ENCODE measurements around the gene ZBP1.

Gene ZBP1

GRCh38 chr20:57594092-57594951 is 25.9 kb downstream of the ZBP1 start:
- Mint-ChIP-seq H3K36me3 (no peaks in the 10 kb centered on the region), H3K4me3 (no peak overlapping the region), H3K27me3 (no peaks in the 10 kb centered on the region), H3K27ac (no peak overlapping the region), H3K9me3 (ENCODE audit: low read depth) (no peaks in the 10 kb centered on the region), H3K4me1 (ENCODE audit: low read depth) (peaks cover 2% of the 10 kb centered on the region)

GRCh38 chr20:57593134-57593886 is 26.9 kb downstream of the ZBP1 start:
- H3K27ac Mint-ChIP-seq: no peak overlapping the region
- no peaks in the 10 kb centered on the region for H3K36me3 Mint-ChIP-seq
- H3K4me1 Mint-ChIP-seq (ENCODE audit: low read depth): peaks cover 2% of the 10 kb centered on the region
- no peaks in the 10 kb centered on the region for H3K27me3 Mint-ChIP-seq
- no peak overlapping the region for H3K4me3 Mint-ChIP-seq
- H3K9me3 Mint-ChIP-seq (ENCODE audit: low read depth): no peaks in the 10 kb centered on the region

- Mint-ChIP-seq H3K27me3 (no peaks in the 10 kb centered on the region), H3K9me3 (ENCODE audit: low read depth) (no peaks in the 10 kb centered on the region)
Observed at GRCh38 chr20:57592263-57593092, 27.7 kb downstream of the ZBP1 start.

GRCh38 chr20:57591289-57592229 is 28.7 kb downstream of the ZBP1 start:
- no peaks in the 10 kb centered on the region for H3K36me3 Mint-ChIP-seq
- no peaks in the 10 kb centered on the region for H3K27me3 Mint-ChIP-seq
- no peaks in the 10 kb centered on the region for H3K9me3 Mint-ChIP-seq (ENCODE audit: low read depth)
- no peak overlapping the region for H3K4me3 Mint-ChIP-seq
- H3K27ac Mint-ChIP-seq: no peak overlapping the region
- H3K4me1 Mint-ChIP-seq (ENCODE audit: low read depth): no peaks in the 10 kb centered on the region

More at GRCh38 chr20:57592263-57593092, 27.7 kb downstream of the ZBP1 start:
- no peaks in the 10 kb centered on the region for H3K36me3 Mint-ChIP-seq
- H3K4me3 Mint-ChIP-seq: no peak overlapping the region
- peaks cover under 1% of the 10 kb centered on the region for H3K4me1 Mint-ChIP-seq (ENCODE audit: low read depth)
- no peak overlapping the region for H3K27ac Mint-ChIP-seq

- H3K36me3 Mint-ChIP-seq: no peaks in the 10 kb centered on the region
- H3K27me3 Mint-ChIP-seq: no peaks in the 10 kb centered on the region
- no peak overlapping the region for H3K27ac Mint-ChIP-seq
- H3K4me1 Mint-ChIP-seq (ENCODE audit: low read depth): no peaks in the 10 kb centered on the region
- no peak overlapping the region for H3K4me3 Mint-ChIP-seq
- H3K9me3 Mint-ChIP-seq (ENCODE audit: low read depth): no peaks in the 10 kb centered on the region
Observed at GRCh38 chr20:57590485-57591288, 29.5 kb downstream of the ZBP1 start.

GRCh38 chr20:57589728-57590484 is 30.3 kb downstream of the ZBP1 start:
- no peaks in the 10 kb centered on the region for H3K4me1 Mint-ChIP-seq (ENCODE audit: low read depth)
- H3K36me3 Mint-ChIP-seq: no peaks in the 10 kb centered on the region
- H3K4me3 Mint-ChIP-seq: no peak overlapping the region
- H3K9me3 Mint-ChIP-seq (ENCODE audit: low read depth): no peaks in the 10 kb centered on the region
- H3K27ac Mint-ChIP-seq: no peak overlapping the region
- peaks cover 3% of the 10 kb centered on the region for H3K27me3 Mint-ChIP-seq

- Mint-ChIP-seq H3K27ac (no peak overlapping the region), H3K4me3 (no peak overlapping the region), H3K9me3 (ENCODE audit: low read depth) (no peaks in the 10 kb centered on the region), H3K4me1 (ENCODE audit: low read depth) (no peaks in the 10 kb centered on the region), H3K36me3 (no peaks in the 10 kb centered on the region), H3K27me3 (peaks cover 6% of the 10 kb centered on the region)
Observed at GRCh38 chr20:57589123-57589727, 31.0 kb downstream of the ZBP1 start.

GRCh38 chr20:57588596-57588995 is 31.6 kb downstream of the ZBP1 start:
- Mint-ChIP-seq H3K4me3 (no peak overlapping the region), H3K9me3 (ENCODE audit: low read depth) (no peaks in the 10 kb centered on the region), H3K27me3 (peaks cover 7% of the 10 kb centered on the region), H3K4me1 (ENCODE audit: low read depth) (no peaks in the 10 kb centered on the region), H3K27ac (no peak overlapping the region), H3K36me3 (no peaks in the 10 kb centered on the region)

GRCh38 chr20:57587989-57588377 is 32.2 kb downstream of the ZBP1 start:
- Mint-ChIP-seq H3K27me3 (peaks cover 10% of the 10 kb centered on the region), H3K4me1 (ENCODE audit: low read depth) (no peaks in the 10 kb centered on the region), H3K4me3 (no peak overlapping the region), H3K9me3 (ENCODE audit: low read depth) (no peaks in the 10 kb centered on the region), H3K27ac (no peak overlapping the region), H3K36me3 (no peaks in the 10 kb centered on the region)

GRCh38 chr20:57587278-57587988 is 32.8 kb downstream of the ZBP1 start:
- no peaks in the 10 kb centered on the region for H3K4me1 Mint-ChIP-seq (ENCODE audit: low read depth)
- peaks cover 13% of the 10 kb centered on the region for H3K27me3 Mint-ChIP-seq
- no peak overlapping the region for H3K27ac Mint-ChIP-seq
- no peaks in the 10 kb centered on the region for H3K36me3 Mint-ChIP-seq
- no peaks in the 10 kb centered on the region for H3K9me3 Mint-ChIP-seq (ENCODE audit: low read depth)
- no peak overlapping the region for H3K4me3 Mint-ChIP-seq

- Mint-ChIP-seq H3K27me3 (peaks cover 16% of the 10 kb centered on the region), H3K36me3 (no peaks in the 10 kb centered on the region), H3K4me1 (ENCODE audit: low read depth) (no peaks in the 10 kb centered on the region), H3K4me3 (no peak overlapping the region), H3K9me3 (ENCODE audit: low read depth) (no peaks in the 10 kb centered on the region), H3K27ac (no peak overlapping the region)
Observed at GRCh38 chr20:57586943-57587277, 33.3 kb downstream of the ZBP1 start.

- no peaks in the 10 kb centered on the region for H3K4me1 Mint-ChIP-seq (ENCODE audit: low read depth)
- H3K4me3 Mint-ChIP-seq: no peak overlapping the region
- H3K27ac Mint-ChIP-seq: no peak overlapping the region
- H3K36me3 Mint-ChIP-seq: no peaks in the 10 kb centered on the region
- peaks cover 19% of the 10 kb centered on the region for H3K27me3 Mint-ChIP-seq
- no peaks in the 10 kb centered on the region for H3K9me3 Mint-ChIP-seq (ENCODE audit: low read depth)
Observed at GRCh38 chr20:57586370-57586793, 33.8 kb downstream of the ZBP1 start.

Data from activated naive CD8-positive, alpha-beta T cell (primary cell).